GM13976 (cell line): Measurements from ENCODE around the gene ANO2.

ENCODE experiments used
- DNase-seq: peaks from one replicate; pipeline ENCODE4 v3.0.0; 2012; ENCODE audit warnings: low spot score
- CTCF ChIP-seq: IDR thresholded peaks from 2 replicates; pipeline ENCODE4 v1.5.1; 2012; ENCODE audit warnings: borderline replicate concordance, mild to moderate bottlenecking; ENCODE audit not compliant: insufficient read depth; ENCODE audit errors: extremely low read depth, missing control alignments, control extremely low read depth
- in situ Hi-C: fragments of 300-500 bp; cut with MboI; formaldehyde crosslinking; loops from one replicate; pipeline ENCODE4 v1.12.0; 2022; ENCODE audit warnings: low sequenced_read_pairs, mixed read lengths, inconsistent platforms; ENCODE audit not compliant: unreplicated experiment

The ANO2 gene

GRCh38 chr12:5789469-5789968 lies 155.5 kb downstream of the ANO2 start:
- TF ChIP-seq CTCF = no peak
- no peak for DNase-seq
- in situ Hi-C loops = no loop called here

GRCh38 chr12:5787828-5788227 lies 157.2 kb downstream of the ANO2 start:
- DNase-seq = no peak
- no peak for TF ChIP-seq CTCF
- in situ Hi-C loops = no loop called here

- DNase-seq = no peak
- in situ Hi-C loops = no loop called here
Measured at GRCh38 chr12:5785601-5786000, 159.5 kb downstream of the ANO2 start.

GRCh38 chr12:5784462-5785130 lies 160.5 kb downstream of the ANO2 start:
- DNase-seq = no peak
- in situ Hi-C loops = no loop called here
- no peak for TF ChIP-seq CTCF

More at GRCh38 chr12:5785601-5786000, 159.5 kb downstream of the ANO2 start:
- TF ChIP-seq CTCF = no peak

- DNase-seq = no peak
- in situ Hi-C loops = no loop called here
- TF ChIP-seq CTCF = no peak
Measured at GRCh38 chr12:5783289-5783920, 161.7 kb downstream of the ANO2 start.

GRCh38 chr12:5780536-5780935 lies 164.5 kb downstream of the ANO2 start:
- no peak for DNase-seq
- no peak for TF ChIP-seq CTCF
- in situ Hi-C loops = no loop called here
